GM23338 (cell line): ENCODE data around the gene LDAF1. TPM values are rescaled to one million over a fixed set of nuclear protein-coding genes. Genes with fewer than 3 reads are reported as not detected.

ENCODE experiments used
- ATAC-seq: fragments of 200-7000 bp; cut with Tn5 transposase; 3 replicates; pipeline ENCODE4 v1.9.1; 2020
- DNase-seq: peaks from one replicate; pipeline ENCODE4 v3.0.0-alpha.2; 2015; ENCODE audit warnings: low spot score
- H2AFZ ChIP-seq: fragments of 200-600 bp; sonication (generic); 2 replicates; pipeline ENCODE4 v1.8.0; 2016; ENCODE audit warnings: antibody characterized with exemption, mild to moderate bottlenecking, moderate library complexity
- H3F3A ChIP-seq: fragments of 200-600 bp; sonication (generic); replicated peaks from 2 replicates; pipeline ENCODE4 v1.8.0; 2017; ENCODE audit warnings: antibody characterized with exemption, mixed run types, low read depth
- H3K27ac ChIP-seq: fragments of 200-600 bp; sonication (generic); 2 replicates; pipeline ENCODE4 v1.6.1; 2016; ENCODE audit warnings: low read depth
- H3K27me3 ChIP-seq: fragments of 200-600 bp; sonication (generic); 2 replicates; pipeline ENCODE4 v1.8.0; 2016; ENCODE audit warnings: mild to moderate bottlenecking, mixed run types, moderate library complexity; ENCODE audit not compliant: insufficient read depth
- H3K36me3 ChIP-seq: fragments of 200-600 bp; sonication (generic); 2 replicates; pipeline ENCODE4 v1.8.0; 2016; ENCODE audit warnings: mild to moderate bottlenecking; ENCODE audit not compliant: insufficient read depth
- H3K4me1 ChIP-seq: fragments of 200-600 bp; sonication (generic); 2 replicates; pipeline ENCODE4 v1.8.0; 2016; ENCODE audit warnings: mild to moderate bottlenecking, moderate library complexity; ENCODE audit not compliant: insufficient read depth
- H3K4me2 ChIP-seq: fragments of 200-600 bp; sonication (generic); 2 replicates; pipeline ENCODE4 v1.7.1; 2017; ENCODE audit warnings: mixed run types
- H3K4me3 ChIP-seq: fragments of 200-600 bp; sonication (generic); 2 replicates; pipeline ENCODE4 v1.6.1; 2016; ENCODE audit warnings: mixed run types
- H3K79me2 ChIP-seq: fragments of 200-600 bp; sonication (generic); replicated peaks from 2 replicates; pipeline ENCODE4 v1.8.0; 2017; ENCODE audit warnings: mild to moderate bottlenecking; ENCODE audit not compliant: insufficient read depth
- H3K9me2 ChIP-seq: fragments of 200-600 bp; sonication (generic); 2 replicates; pipeline ENCODE4 v1.8.0; 2017; ENCODE audit not compliant: insufficient read depth
- H4K20me1 ChIP-seq: fragments of 200-600 bp; sonication (generic); replicated peaks from 2 replicates; pipeline ENCODE4 v1.8.0; 2017; ENCODE audit warnings: mild to moderate bottlenecking; ENCODE audit not compliant: insufficient read depth
- H3K27ac Mint-ChIP-seq: 2 replicates; pipeline ENCODE4 v1.8.0; 2020; ENCODE audit warnings: inconsistent platforms, mild to moderate bottlenecking, moderate library complexity, mixed read lengths
- H3K27me3 Mint-ChIP-seq: 3 replicates; pipeline ENCODE4 v1.8.0; 2022; ENCODE audit warnings: low read depth, mild to moderate bottlenecking, moderate library complexity, mixed read lengths, inconsistent platforms; ENCODE audit not compliant: insufficient read depth, poor library complexity
- H3K36me3 Mint-ChIP-seq: 3 replicates; pipeline ENCODE4 v1.8.0; 2021; ENCODE audit warnings: low read depth, mild to moderate bottlenecking, inconsistent platforms, moderate library complexity, mixed read lengths
- H3K4me1 Mint-ChIP-seq: 3 replicates; pipeline ENCODE4 v1.8.0; 2020; ENCODE audit warnings: mild to moderate bottlenecking, inconsistent platforms, mixed read lengths
- H3K4me3 Mint-ChIP-seq: 3 replicates; pipeline ENCODE4 v1.8.0; 2021; ENCODE audit warnings: moderate library complexity, mild to moderate bottlenecking, inconsistent platforms, mixed read lengths
- H3K9me3 Mint-ChIP-seq: 3 replicates; pipeline ENCODE4 v1.8.0; 2020; ENCODE audit warnings: moderate library complexity, mild to moderate bottlenecking, inconsistent platforms, mixed read lengths
- CREB1 ChIP-seq: fragments of 250-450 bp; sonication (Bioruptor Pico); IDR thresholded peaks from 2 replicates; pipeline ENCODE4 v1.5.0; 2020; ENCODE audit warnings: low read depth, mild to moderate bottlenecking, moderate library complexity
- EZH2 ChIP-seq: fragments of 200-600 bp; sonication (generic); IDR thresholded peaks from one replicate; pipeline ENCODE4 v1.8.0; 2017; ENCODE audit warnings: antibody characterized with exemption, mild to moderate bottlenecking, low read depth; ENCODE audit not compliant: unreplicated experiment
- EZH2phosphoT487 ChIP-seq: fragments of 200-600 bp; sonication (generic); IDR thresholded peaks from one replicate; pipeline ENCODE4 v1.8.1; 2018; ENCODE audit warnings: antibody characterized with exemption; ENCODE audit not compliant: unreplicated experiment
- JUNB ChIP-seq: IDR thresholded peaks from one replicate; pipeline ENCODE4 v1.6.1; 2016; ENCODE audit warnings: antibody characterized with exemption; ENCODE audit not compliant: unreplicated experiment
- NANOG ChIP-seq: IDR thresholded peaks from 2 replicates; pipeline ENCODE4 v1.6.1; 2016; ENCODE audit warnings: antibody characterized with exemption, borderline replicate concordance
- POLR2AphosphoS5 ChIP-seq: IDR thresholded peaks from 2 replicates; pipeline ENCODE4 v1.6.1; 2016; ENCODE audit warnings: antibody characterized with exemption, low read depth
- STAT1 ChIP-seq: IDR thresholded peaks from one replicate; pipeline ENCODE4 v1.6.1; 2016; ENCODE audit warnings: antibody characterized with exemption; ENCODE audit not compliant: unreplicated experiment
- ZNF114 ChIP-seq: fragments of 250-450 bp; sonication (Bioruptor Pico); IDR thresholded peaks from 2 replicates; pipeline ENCODE4 v1.5.0; 2020; ENCODE audit warnings: mild to moderate bottlenecking, moderate library complexity
- ZNF331 ChIP-seq: fragments of 250-450 bp; sonication (Bioruptor Pico); IDR thresholded peaks from 2 replicates; pipeline ENCODE4 v1.5.0; 2020; ENCODE audit warnings: low read depth, mild to moderate bottlenecking, moderate library complexity
- ZNF462 ChIP-seq: fragments of 250-450 bp; sonication (Bioruptor Pico); IDR thresholded peaks from 2 replicates; pipeline ENCODE4 v1.5.0; 2020; ENCODE audit warnings: mild to moderate bottlenecking, moderate library complexity
- polyA plus RNA-seq: library from polyadenylated mRNA; unstranded; fragments of >200 nt; fragmentation: Nextera tagmentation; extraction: Ambion mirVana; gene quantifications from 2 replicates; pipeline ENCODE4 v1.2.1, GENCODE V29; 2016
- total RNA-seq: library from RNA; depleted of rRNA; stranded (reverse); fragments of >200 nt; shearing (Covaris generic); gene quantifications from 2 replicates; pipeline ENCODE4 v1.2.3, GENCODE V29; 2014
- TF ChIP-seq, protein P1 (sequence below): IDR thresholded peaks from 2 replicates; pipeline ENCODE4 v1.6.1; 2016; ENCODE audit warnings: antibody characterized with exemption
- TF ChIP-seq, protein P2 (sequence below), 2 experiments: fragments of 200-600 bp in 1 of 2; sonication (generic) in 1 of 2; conservative IDR thresholded peaks; 2 replicates each; pipeline versions ENCODE4 v1.5.1 to v1.6.1; 2016 to 2017; ENCODE audit warnings: antibody characterized with exemption in 2 of 2, low read depth in 2 of 2, mild to moderate bottlenecking in 2 of 2, moderate library complexity in 1 of 2
- TF ChIP-seq, protein P3 (sequence below): IDR thresholded peaks from one replicate; pipeline ENCODE4 v1.6.1; 2018; ENCODE audit warnings: antibody characterized with exemption; ENCODE audit not compliant: unreplicated experiment

Gene LDAF1
- total and polyA plus RNA-seq, 2 experiments from 2014 or later, result 20.5 to 33.8 TPM

GRCh38 chr16:21194771-21195301 lies 36.4 kb downstream of the LDAF1 start:
- DNase-seq, result no peak
- no peak overlapping the region for H3K4me3 Mint-ChIP-seq
- Histone ChIP-seq H3K27me3 (no peaks in the 10 kb centered on the region), H3K4me3 (no peak overlapping the region), H4K20me1 (no peaks in the 10 kb centered on the region), H3K4me2 (no peak overlapping the region), H3F3A (no peaks in the 10 kb centered on the region), H3K4me1 (no peaks in the 10 kb centered on the region), H3K36me3 (no peaks in the 10 kb centered on the region), H3K9me2 (peaks cover 8% of the 10 kb centered on the region; the same call in 1 of the 2 replicates), H2AFZ (no peak overlapping the region), H3K79me2 (no peaks in the 10 kb centered on the region), H3K27ac (no peak overlapping the region)
- no peaks in the 10 kb centered on the region for H3K36me3 Mint-ChIP-seq
- H3K9me3 Mint-ChIP-seq, result no peaks in the 10 kb centered on the region
- TF ChIP-seq EZH2phosphoT487 (no peak), ZNF114 (no peak), STAT1 (no peak), JUNB (no peak), CREB1 (no peak), ZNF462 (CRISPR knock-in tag) (no peak), EZH2 (no peak), NANOG (no peak), ZNF331 (CRISPR knock-in tag) (no peak), POLR2AphosphoS5 (no peak)
- TF ChIP-seq, protein P1, sequence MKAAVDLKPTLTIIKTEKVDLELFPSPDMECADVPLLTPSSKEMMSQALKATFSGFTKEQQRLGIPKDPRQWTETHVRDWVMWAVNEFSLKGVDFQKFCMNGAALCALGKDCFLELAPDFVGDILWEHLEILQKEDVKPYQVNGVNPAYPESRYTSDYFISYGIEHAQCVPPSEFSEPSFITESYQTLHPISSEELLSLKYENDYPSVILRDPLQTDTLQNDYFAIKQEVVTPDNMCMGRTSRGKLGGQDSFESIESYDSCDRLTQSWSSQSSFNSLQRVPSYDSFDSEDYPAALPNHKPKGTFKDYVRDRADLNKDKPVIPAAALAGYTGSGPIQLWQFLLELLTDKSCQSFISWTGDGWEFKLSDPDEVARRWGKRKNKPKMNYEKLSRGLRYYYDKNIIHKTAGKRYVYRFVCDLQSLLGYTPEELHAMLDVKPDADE, result no peak
- TF ChIP-seq, protein P2, sequence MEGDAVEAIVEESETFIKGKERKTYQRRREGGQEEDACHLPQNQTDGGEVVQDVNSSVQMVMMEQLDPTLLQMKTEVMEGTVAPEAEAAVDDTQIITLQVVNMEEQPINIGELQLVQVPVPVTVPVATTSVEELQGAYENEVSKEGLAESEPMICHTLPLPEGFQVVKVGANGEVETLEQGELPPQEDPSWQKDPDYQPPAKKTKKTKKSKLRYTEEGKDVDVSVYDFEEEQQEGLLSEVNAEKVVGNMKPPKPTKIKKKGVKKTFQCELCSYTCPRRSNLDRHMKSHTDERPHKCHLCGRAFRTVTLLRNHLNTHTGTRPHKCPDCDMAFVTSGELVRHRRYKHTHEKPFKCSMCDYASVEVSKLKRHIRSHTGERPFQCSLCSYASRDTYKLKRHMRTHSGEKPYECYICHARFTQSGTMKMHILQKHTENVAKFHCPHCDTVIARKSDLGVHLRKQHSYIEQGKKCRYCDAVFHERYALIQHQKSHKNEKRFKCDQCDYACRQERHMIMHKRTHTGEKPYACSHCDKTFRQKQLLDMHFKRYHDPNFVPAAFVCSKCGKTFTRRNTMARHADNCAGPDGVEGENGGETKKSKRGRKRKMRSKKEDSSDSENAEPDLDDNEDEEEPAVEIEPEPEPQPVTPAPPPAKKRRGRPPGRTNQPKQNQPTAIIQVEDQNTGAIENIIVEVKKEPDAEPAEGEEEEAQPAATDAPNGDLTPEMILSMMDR (conservative IDR thresholded peaks at IDR 0.05; ENCODE audit: low read depth in 2 of 2), result no peak
- TF ChIP-seq, protein P3, sequence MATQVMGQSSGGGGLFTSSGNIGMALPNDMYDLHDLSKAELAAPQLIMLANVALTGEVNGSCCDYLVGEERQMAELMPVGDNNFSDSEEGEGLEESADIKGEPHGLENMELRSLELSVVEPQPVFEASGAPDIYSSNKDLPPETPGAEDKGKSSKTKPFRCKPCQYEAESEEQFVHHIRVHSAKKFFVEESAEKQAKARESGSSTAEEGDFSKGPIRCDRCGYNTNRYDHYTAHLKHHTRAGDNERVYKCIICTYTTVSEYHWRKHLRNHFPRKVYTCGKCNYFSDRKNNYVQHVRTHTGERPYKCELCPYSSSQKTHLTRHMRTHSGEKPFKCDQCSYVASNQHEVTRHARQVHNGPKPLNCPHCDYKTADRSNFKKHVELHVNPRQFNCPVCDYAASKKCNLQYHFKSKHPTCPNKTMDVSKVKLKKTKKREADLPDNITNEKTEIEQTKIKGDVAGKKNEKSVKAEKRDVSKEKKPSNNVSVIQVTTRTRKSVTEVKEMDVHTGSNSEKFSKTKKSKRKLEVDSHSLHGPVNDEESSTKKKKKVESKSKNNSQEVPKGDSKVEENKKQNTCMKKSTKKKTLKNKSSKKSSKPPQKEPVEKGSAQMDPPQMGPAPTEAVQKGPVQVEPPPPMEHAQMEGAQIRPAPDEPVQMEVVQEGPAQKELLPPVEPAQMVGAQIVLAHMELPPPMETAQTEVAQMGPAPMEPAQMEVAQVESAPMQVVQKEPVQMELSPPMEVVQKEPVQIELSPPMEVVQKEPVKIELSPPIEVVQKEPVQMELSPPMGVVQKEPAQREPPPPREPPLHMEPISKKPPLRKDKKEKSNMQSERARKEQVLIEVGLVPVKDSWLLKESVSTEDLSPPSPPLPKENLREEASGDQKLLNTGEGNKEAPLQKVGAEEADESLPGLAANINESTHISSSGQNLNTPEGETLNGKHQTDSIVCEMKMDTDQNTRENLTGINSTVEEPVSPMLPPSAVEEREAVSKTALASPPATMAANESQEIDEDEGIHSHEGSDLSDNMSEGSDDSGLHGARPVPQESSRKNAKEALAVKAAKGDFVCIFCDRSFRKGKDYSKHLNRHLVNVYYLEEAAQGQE, result no peak
- no peaks in the 10 kb centered on the region for H3K4me1 Mint-ChIP-seq
- peaks cover 5% of the 10 kb centered on the region for H3K27me3 Mint-ChIP-seq
- ATAC-seq, result no peak
- H3K27ac Mint-ChIP-seq, result no peak overlapping the region
